Colonic mucosa (tissue), 4 donors: ENCODE measurements around the gene CTNNBIP1. TPM values are rescaled to one million over a fixed set of nuclear protein-coding genes. Genes with fewer than 3 reads are reported as not detected.

Experiments
- DNase-seq: peaks from one replicate; pipeline ENCODE4 v3.0.0-alpha.2; 2020
- H3K27ac ChIP-seq: fragments of 200-600 bp; one replicate; pipeline ENCODE4 v1.8.0; 2021
- H3K27me3 ChIP-seq: fragments of 200-600 bp; one replicate; pipeline ENCODE4 v1.8.0; 2021
- H3K36me3 ChIP-seq: fragments of 200-600 bp; one replicate; pipeline ENCODE4 v1.8.0; 2021
- H3K4me1 ChIP-seq: fragments of 200-600 bp; one replicate; pipeline ENCODE4 v1.8.0; 2021; ENCODE audit warnings: mild to moderate bottlenecking
- H3K4me3 ChIP-seq: fragments of 200-600 bp; one replicate; pipeline ENCODE4 v1.8.0; 2021
- H3K9ac ChIP-seq, 2 donors: one replicate each; pipeline ENCODE4 v1.7.0; 2013; ENCODE audit warnings: control low read depth in 2 of 2, low read depth in 2 of 2, low read length in 2 of 2
- H3K9me3 ChIP-seq: fragments of 200-600 bp; one replicate; pipeline ENCODE4 v1.8.0; 2021
- intact Hi-C: fragments of 100-400 bp; cut with DNase I; formaldehyde crosslinking; loops from one replicate; pipeline ENCODE4 v1.14.1; 2022
- total RNA-seq, 2 donors: library from RNA; stranded (reverse); fragmentation: NEBNext Ultra II Directional in 1 of 2; extraction: Animal tissue kit (Norgen Biotek cat#: 25700) in 1 of 2; gene quantifications; one replicate each; pipeline ENCODE4 v1.2.1, GENCODE V29; 2021
- TF ChIP-seq, protein P1 (sequence below): fragments of 200-600 bp; IDR thresholded peaks from one replicate; pipeline ENCODE4 v1.8.0; 2022; ENCODE audit warnings: antibody characterized with exemption, mild to moderate bottlenecking
- donor health status: healthy.
- donor health status: DM: no; HTN: no; CAD: no.
- donor health status: DM: no; HTN: no; CAD: no.

Gene CTNNBIP1
- total RNA-seq, 2 donors from 2014 or later = 28.1 to 30.1 TPM

GRCh38 chr1:9887070-9887469 is 23.0 kb downstream of the CTNNBIP1 start:
- no peaks in the 10 kb centered on the region for H3K4me1 ChIP-seq
- TF ChIP-seq, protein P1, sequence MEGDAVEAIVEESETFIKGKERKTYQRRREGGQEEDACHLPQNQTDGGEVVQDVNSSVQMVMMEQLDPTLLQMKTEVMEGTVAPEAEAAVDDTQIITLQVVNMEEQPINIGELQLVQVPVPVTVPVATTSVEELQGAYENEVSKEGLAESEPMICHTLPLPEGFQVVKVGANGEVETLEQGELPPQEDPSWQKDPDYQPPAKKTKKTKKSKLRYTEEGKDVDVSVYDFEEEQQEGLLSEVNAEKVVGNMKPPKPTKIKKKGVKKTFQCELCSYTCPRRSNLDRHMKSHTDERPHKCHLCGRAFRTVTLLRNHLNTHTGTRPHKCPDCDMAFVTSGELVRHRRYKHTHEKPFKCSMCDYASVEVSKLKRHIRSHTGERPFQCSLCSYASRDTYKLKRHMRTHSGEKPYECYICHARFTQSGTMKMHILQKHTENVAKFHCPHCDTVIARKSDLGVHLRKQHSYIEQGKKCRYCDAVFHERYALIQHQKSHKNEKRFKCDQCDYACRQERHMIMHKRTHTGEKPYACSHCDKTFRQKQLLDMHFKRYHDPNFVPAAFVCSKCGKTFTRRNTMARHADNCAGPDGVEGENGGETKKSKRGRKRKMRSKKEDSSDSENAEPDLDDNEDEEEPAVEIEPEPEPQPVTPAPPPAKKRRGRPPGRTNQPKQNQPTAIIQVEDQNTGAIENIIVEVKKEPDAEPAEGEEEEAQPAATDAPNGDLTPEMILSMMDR = no peak
- no peak for DNase-seq
- H3K9me3 ChIP-seq = no peaks in the 10 kb centered on the region
- no peaks in the 10 kb centered on the region for H3K27me3 ChIP-seq
- H3K4me3 ChIP-seq = no peak overlapping the region
- H3K9ac ChIP-seq = no peak overlapping the region
- no peak overlapping the region for H3K27ac ChIP-seq
- H3K36me3 ChIP-seq = no peaks in the 10 kb centered on the region
- intact Hi-C loops = no loop called here

GRCh38 chr1:9886092-9886742 is 23.9 kb downstream of the CTNNBIP1 start:
- H3K27ac ChIP-seq = no peak overlapping the region
- no peak overlapping the region for H3K4me3 ChIP-seq
- H3K9me3 ChIP-seq = no peaks in the 10 kb centered on the region
- intact Hi-C loops = no loop called here
- no peaks in the 10 kb centered on the region for H3K36me3 ChIP-seq
- no peaks in the 10 kb centered on the region for H3K4me1 ChIP-seq
- no peak overlapping the region for H3K9ac ChIP-seq
- TF ChIP-seq, protein P1 = no peak
- no peaks in the 10 kb centered on the region for H3K27me3 ChIP-seq
- no peak for DNase-seq

- no peak overlapping the region for H3K27ac ChIP-seq
- no peak overlapping the region for H3K9ac ChIP-seq
- H3K27me3 ChIP-seq = no peaks in the 10 kb centered on the region
- no peak overlapping the region for H3K4me3 ChIP-seq
- TF ChIP-seq, protein P1 = no peak
- DNase-seq = no peak
- H3K9me3 ChIP-seq = no peaks in the 10 kb centered on the region
- no peaks in the 10 kb centered on the region for H3K4me1 ChIP-seq
- intact Hi-C loops = no loop called here
- no peaks in the 10 kb centered on the region for H3K36me3 ChIP-seq
Observed at GRCh38 chr1:9884805-9885204, 25.3 kb downstream of the CTNNBIP1 start.

- H3K36me3 ChIP-seq = no peaks in the 10 kb centered on the region
- intact Hi-C loops = no loop called here
- TF ChIP-seq, protein P1 = no peak
- H3K27me3 ChIP-seq = no peaks in the 10 kb centered on the region
- no peak overlapping the region for H3K9ac ChIP-seq
- no peaks in the 10 kb centered on the region for H3K9me3 ChIP-seq
- H3K27ac ChIP-seq = no peak overlapping the region
- DNase-seq = no peak
- H3K4me3 ChIP-seq = no peak overlapping the region
- no peaks in the 10 kb centered on the region for H3K4me1 ChIP-seq
Observed at GRCh38 chr1:9883585-9884449, 26.3 kb downstream of the CTNNBIP1 start.

- TF ChIP-seq, protein P1 = no peak
- Histone ChIP-seq H3K36me3 (no peaks in the 10 kb centered on the region), H3K9ac (no peak overlapping the region), H3K9me3 (no peaks in the 10 kb centered on the region), H3K4me3 (no peak overlapping the region), H3K27me3 (no peaks in the 10 kb centered on the region), H3K27ac (no peak overlapping the region), H3K4me1 (no peaks in the 10 kb centered on the region)
- intact Hi-C loops = no loop called here
- no peak for DNase-seq
Observed at GRCh38 chr1:9882945-9883303, 27.1 kb downstream of the CTNNBIP1 start.
